ENCODE results near the gene MERTK. TPM values are rescaled to one million over a fixed set of nuclear protein-coding genes. Genes with fewer than 3 reads are reported as not detected.

Gene MERTK
- total and polyA plus RNA-seq, 2 of the 13 experiments (the other 11 are each of a cell fraction or from before 2014, with no cell fraction given): 37.3 to 44.7 TPM

DNA sequence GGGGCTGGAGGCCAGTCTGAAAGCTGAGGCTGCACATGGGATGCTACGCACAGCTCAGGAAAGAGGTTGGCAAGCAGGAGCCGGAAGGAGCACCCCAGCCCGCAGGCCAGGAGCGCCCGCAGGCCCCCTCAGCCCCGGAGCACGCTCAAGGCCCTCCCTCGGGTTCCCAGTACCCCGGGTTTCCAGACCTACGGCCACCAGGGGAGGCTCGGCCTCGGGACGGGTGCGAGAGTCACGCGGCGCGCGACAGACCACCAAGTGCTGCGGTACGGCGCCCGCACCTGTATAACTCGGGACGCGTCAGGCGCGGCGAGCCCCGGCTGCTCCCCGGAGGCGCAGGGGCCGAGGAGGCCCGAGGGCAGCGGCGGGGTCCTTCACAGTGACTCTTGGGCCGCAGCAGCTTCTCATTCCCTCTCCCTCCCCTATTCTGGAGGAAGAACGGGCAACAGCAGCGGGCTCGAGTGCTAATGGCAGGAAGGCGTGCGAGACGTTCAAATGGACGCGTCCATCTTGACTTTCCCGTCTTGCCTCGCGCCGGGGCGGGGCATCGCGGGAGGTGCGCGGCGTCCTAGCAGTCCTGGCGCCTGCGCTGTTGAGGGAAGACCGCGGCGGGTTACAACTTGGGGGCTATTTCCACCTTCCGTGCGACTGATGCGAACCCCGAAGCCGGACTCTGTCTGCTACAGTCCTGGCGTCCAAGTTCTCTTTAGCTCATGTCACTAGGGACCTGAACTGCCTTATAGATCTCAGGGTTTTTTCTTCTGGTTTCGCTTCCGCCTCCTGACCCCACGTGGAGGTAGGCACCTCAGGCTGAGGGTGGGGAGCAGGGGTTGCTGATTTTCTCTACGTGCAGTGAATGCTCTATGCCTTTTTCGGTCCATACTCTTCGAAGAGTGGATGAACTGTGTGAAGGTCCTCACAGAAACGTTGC, 14.5 kb upstream of the MERTK start, which contains the start of gene ANAPC1 (continued):
- TF ChIP-seq, protein P1, sequence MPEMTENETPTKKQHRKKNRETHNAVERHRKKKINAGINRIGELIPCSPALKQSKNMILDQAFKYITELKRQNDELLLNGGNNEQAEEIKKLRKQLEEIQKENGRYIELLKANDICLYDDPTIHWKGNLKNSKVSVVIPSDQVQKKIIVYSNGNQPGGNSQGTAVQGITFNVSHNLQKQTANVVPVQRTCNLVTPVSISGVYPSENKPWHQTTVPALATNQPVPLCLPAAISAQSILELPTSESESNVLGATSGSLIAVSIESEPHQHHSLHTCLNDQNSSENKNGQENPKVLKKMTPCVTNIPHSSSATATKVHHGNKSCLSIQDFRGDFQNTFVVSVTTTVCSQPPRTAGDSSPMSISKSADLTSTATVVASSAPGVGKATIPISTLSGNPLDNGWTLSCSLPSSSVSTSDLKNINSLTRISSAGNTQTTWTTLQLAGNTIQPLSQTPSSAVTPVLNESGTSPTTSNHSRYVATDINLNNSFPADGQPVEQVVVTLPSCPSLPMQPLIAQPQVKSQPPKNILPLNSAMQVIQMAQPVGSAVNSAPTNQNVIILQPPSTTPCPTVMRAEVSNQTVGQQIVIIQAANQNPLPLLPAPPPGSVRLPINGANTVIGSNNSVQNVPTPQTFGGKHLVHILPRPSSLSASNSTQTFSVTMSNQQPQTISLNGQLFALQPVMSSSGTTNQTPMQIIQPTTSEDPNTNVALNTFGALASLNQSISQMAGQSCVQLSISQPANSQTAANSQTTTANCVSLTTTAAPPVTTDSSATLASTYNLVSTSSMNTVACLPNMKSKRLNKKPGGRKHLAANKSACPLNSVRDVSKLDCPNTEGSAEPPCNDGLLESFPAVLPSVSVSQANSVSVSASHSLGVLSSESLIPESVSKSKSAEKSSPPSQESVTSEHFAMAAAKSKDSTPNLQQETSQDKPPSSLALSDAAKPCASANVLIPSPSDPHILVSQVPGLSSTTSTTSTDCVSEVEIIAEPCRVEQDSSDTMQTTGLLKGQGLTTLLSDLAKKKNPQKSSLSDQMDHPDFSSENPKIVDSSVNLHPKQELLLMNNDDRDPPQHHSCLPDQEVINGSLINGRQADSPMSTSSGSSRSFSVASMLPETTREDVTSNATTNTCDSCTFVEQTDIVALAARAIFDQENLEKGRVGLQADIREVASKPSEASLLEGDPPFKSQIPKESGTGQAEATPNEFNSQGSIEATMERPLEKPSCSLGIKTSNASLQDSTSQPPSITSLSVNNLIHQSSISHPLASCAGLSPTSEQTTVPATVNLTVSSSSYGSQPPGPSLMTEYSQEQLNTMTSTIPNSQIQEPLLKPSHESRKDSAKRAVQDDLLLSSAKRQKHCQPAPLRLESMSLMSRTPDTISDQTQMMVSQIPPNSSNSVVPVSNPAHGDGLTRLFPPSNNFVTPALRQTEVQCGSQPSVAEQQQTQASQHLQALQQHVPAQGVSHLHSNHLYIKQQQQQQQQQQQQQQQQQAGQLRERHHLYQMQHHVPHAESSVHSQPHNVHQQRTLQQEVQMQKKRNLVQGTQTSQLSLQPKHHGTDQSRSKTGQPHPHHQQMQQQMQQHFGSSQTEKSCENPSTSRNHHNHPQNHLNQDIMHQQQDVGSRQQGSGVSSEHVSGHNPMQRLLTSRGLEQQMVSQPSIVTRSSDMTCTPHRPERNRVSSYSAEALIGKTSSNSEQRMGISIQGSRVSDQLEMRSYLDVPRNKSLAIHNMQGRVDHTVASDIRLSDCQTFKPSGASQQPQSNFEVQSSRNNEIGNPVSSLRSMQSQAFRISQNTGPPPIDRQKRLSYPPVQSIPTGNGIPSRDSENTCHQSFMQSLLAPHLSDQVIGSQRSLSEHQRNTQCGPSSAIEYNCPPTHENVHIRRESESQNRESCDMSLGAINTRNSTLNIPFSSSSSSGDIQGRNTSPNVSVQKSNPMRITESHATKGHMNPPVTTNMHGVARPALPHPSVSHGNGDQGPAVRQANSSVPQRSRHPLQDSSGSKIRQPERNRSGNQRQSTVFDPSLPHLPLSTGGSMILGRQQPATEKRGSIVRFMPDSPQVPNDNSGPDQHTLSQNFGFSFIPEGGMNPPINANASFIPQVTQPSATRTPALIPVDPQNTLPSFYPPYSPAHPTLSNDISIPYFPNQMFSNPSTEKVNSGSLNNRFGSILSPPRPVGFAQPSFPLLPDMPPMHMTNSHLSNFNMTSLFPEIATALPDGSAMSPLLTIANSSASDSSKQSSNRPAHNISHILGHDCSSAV (CRISPR knock-in tag; IDR thresholded peaks at IDR 0.05; ENCODE audit: borderline replicate concordance): 0 out of 2 replicates have a peak, but pooled peaks have one; percentile 60
- TF ChIP-seq ZSCAN12 (CRISPR knock-in tag; IDR thresholded peaks at IDR 0.05) (0 out of 2 replicates have a peak, but pooled peaks have one; percentile 36), SAP130 (CRISPR knock-in tag; IDR thresholded peaks at IDR 0.05; ENCODE audit: low read depth) (peak; percentile 98), MAFG (CRISPR knock-in tag; IDR thresholded peaks at IDR 0.05) (no peak), KMT2A (CRISPR knock-in tag; IDR thresholded peaks at IDR 0.05) (peak; percentile 99), THYN1 (CRISPR knock-in tag; IDR thresholded peaks at IDR 0.05; ENCODE audit: borderline replicate concordance, low read depth) (no peak), ZNF510 (CRISPR knock-in tag; IDR thresholded peaks at IDR 0.05; ENCODE audit: low read depth) (peak; percentile 95), SMAD3 (CRISPR knock-in tag; IDR thresholded peaks at IDR 0.05) (peak; percentile 29), GATA4 (IDR thresholded peaks at IDR 0.05; ENCODE audit: borderline replicate concordance, low read depth) (peak; percentile 70; the same call in 1 of the 2 replicates)
- TF ChIP-seq, protein P2, sequence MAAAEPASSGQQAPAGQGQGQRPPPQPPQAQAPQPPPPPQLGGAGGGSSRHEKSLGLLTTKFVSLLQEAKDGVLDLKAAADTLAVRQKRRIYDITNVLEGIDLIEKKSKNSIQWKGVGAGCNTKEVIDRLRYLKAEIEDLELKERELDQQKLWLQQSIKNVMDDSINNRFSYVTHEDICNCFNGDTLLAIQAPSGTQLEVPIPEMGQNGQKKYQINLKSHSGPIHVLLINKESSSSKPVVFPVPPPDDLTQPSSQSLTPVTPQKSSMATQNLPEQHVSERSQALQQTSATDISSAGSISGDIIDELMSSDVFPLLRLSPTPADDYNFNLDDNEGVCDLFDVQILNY (CRISPR knock-in tag; conservative IDR thresholded peaks at IDR 0.05): peak; percentile 87
- TF ChIP-seq, protein P3, sequence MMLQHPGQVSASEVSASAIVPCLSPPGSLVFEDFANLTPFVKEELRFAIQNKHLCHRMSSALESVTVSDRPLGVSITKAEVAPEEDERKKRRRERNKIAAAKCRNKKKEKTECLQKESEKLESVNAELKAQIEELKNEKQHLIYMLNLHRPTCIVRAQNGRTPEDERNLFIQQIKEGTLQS (CRISPR knock-in tag; IDR thresholded peaks at IDR 0.05): 0 out of 2 replicates have a peak, but pooled peaks have one; percentile 19
- TF ChIP-seq, protein P4, sequence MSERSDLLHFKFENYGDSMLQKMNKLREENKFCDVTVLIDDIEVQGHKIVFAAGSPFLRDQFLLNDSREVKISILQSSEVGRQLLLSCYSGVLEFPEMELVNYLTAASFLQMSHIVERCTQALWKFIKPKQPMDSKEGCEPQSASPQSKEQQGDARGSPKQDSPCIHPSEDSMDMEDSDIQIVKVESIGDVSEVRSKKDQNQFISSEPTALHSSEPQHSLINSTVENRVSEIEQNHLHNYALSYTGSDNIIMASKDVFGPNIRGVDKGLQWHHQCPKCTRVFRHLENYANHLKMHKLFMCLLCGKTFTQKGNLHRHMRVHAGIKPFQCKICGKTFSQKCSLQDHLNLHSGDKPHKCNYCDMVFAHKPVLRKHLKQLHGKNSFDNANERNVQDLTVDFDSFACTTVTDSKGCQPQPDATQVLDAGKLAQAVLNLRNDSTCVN (CRISPR knock-in tag; IDR thresholded peaks at IDR 0.05; ENCODE audit: borderline replicate concordance): 0 out of 2 replicates have a peak, but pooled peaks have one; percentile 84
- TF ChIP-seq, protein P5, sequence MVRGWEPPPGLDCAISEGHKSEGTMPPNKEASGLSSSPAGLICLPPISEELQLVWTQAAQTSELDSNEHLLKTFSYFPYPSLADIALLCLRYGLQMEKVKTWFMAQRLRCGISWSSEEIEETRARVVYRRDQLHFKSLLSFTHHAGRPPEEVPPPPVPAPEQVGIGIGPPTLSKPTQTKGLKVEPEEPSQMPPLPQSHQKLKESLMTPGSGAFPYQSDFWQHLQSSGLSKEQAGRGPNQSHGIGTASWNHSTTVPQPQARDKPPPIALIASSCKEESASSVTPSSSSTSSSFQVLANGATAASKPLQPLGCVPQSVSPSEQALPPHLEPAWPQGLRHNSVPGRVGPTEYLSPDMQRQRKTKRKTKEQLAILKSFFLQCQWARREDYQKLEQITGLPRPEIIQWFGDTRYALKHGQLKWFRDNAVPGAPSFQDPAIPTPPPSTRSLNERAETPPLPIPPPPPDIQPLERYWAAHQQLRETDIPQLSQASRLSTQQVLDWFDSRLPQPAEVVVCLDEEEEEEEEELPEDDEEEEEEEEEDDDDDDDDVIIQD (CRISPR knock-in tag; IDR thresholded peaks at IDR 0.05; ENCODE audit: low read depth): no peak; the same call in 1 of the 2 replicates
